ENCODE measurements around the gene NR2F1-AS1. TPM values are rescaled to one million over a fixed set of nuclear protein-coding genes. Genes with fewer than 3 reads are reported as not detected.

Gene NR2F1-AS1
- total RNA-seq, 2 donors from 2014 or later = not detected

DNA sequence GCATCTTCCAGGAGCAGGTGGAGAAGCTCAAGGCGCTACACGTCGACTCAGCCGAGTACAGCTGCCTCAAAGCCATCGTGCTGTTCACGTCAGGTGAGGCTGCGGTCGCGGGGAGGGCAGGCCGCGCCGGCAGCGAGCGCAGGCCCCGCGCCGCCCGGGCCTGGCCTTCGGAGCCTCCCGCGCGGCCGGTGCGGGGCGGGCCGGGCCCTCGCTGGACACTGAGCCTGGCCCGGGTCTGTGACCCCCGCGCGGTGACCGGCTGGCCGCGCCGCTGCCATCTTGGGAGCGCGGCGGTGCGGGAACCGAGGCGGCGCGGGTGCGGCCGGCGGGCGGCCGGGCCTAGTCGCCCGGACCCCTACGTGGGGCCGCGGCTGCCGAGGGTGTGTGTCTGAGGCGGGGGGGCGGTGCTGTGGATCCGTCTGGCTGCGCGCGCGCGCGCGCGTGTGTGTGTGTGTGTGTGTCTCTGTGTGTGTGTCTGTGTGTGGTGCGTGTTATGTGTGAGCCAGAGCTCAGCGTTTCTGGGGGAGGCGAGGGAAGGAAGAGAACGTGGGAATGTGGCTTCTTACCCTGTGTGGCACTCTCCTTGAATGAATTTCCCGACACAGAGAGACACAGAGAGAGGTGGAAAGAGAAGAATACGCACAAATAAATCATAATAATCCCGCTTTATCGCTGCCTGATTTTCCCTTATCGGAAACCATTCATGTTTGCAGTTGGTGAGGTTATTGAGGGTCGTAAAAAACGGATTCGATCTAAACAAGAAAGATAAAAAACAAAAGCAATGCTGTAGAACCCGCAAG is 7.5 kb upstream of the NR2F1-AS1 start:
- H3K36me3 Mint-ChIP-seq = peaks cover 11% of the 10 kb centered on the region
- H3K27me3 Mint-ChIP-seq = peaks cover 52 to 66% of the 10 kb centered on the region in 2 donors
- no peak overlapping the region for H3K27ac Mint-ChIP-seq
- ATAC-seq (peak; percentile 11 to 18), DNase-seq (ENCODE audit: low spot score) (no peak)
- H3K4me1 Mint-ChIP-seq (ENCODE audit: low read depth in 2 of 2) = peaks cover 15 to 20% of the 10 kb centered on the region in 2 donors
- no peaks in the 10 kb centered on the region for H3K9me3 Mint-ChIP-seq
- peak overlapping the region; percentile 41 for H3K4me3 Mint-ChIP-seq

DNA sequence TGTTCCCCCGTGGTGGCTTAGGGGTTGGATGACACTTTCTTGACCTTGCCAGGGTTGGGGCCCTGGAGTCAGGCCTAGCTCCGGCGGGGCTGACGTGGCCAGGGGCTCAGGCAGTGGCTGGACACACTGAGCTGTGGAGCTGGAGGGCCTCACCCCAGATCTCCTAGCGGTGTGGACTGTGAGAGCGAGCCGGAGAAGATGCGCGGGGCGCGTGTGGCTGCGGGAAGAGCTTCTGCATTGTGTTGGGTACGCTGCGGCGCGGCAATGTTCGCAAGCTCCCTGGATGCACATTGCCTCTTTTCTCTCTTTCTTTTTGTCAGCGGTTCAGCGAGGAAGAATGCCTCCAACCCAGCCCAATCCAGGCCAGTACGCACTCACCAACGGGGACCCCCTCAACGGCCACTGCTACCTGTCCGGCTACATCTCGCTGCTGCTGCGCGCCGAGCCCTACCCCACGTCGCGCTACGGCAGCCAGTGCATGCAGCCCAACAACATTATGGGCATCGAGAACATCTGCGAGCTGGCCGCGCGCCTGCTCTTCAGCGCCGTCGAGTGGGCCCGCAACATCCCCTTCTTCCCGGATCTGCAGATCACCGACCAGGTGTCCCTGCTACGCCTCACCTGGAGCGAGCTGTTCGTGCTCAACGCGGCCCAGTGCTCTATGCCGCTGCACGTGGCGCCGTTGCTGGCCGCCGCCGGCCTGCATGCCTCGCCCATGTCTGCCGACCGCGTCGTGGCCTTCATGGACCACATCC is 6.8 kb upstream of the NR2F1-AS1 start:
- DNase-seq (ENCODE audit: low spot score) (no peak), ATAC-seq (peak; percentile 2 to 16)
- Mint-ChIP-seq H3K4me1 (ENCODE audit: low read depth in 2 of 2) (peaks cover 15 to 19% of the 10 kb centered on the region in 2 donors), H3K9me3 (no peaks in the 10 kb centered on the region), H3K27ac (no peak overlapping the region), H3K36me3 (peaks cover 11% of the 10 kb centered on the region), H3K4me3 (no peak overlapping the region), H3K27me3 (peaks cover 46 to 58% of the 10 kb centered on the region in 2 donors)

DNA sequence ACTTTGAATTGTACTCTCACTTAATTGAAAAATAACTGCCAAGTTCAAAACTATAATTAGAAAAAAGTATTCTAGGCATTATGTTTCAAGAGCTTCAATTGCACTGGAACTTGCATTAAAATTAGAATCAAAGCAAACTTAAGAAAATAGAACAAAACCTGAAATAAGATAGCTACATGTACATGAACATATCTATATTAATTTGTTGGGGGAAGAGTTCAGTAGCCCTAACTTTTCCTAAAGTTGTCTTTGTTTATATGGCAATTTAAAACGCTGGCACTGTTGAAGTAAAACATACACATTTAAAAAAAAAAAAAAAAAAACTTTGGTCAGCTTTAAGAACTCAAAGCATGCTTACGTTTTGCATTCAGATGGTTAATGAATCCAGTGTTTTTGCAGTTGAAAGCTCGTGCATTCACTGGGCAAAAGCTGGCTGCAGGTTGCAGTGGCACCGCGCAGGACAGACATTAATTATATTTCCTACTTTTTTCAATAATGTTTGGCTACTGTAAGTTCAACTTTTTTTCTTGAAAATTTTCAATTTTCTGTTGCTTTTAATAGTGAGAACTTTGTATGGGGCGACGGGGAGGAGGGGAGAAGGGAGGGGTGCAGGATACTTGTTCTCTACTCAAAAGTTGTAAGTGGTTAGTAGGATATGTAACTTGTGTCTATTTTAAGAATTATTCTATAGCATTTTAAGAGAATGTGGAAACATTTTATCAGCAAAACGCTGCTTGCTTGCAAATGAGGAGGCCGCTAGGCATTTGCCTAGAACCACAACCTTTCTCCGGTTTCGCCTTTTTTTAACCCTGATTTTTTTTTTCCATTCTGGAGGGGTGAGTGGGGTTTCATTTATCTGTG is 5.9 kb upstream of the NR2F1-AS1 start:
- Mint-ChIP-seq H3K4me3 (no peak overlapping the region), H3K27ac (no peak overlapping the region), H3K36me3 (peaks cover 11% of the 10 kb centered on the region), H3K27me3 (peaks cover 40 to 50% of the 10 kb centered on the region in 2 donors), H3K9me3 (no peaks in the 10 kb centered on the region), H3K4me1 (ENCODE audit: low read depth in 2 of 2) (peaks cover 15 to 19% of the 10 kb centered on the region in 2 donors)
- ATAC-seq (no peak), DNase-seq (ENCODE audit: low spot score) (no peak)

DNA sequence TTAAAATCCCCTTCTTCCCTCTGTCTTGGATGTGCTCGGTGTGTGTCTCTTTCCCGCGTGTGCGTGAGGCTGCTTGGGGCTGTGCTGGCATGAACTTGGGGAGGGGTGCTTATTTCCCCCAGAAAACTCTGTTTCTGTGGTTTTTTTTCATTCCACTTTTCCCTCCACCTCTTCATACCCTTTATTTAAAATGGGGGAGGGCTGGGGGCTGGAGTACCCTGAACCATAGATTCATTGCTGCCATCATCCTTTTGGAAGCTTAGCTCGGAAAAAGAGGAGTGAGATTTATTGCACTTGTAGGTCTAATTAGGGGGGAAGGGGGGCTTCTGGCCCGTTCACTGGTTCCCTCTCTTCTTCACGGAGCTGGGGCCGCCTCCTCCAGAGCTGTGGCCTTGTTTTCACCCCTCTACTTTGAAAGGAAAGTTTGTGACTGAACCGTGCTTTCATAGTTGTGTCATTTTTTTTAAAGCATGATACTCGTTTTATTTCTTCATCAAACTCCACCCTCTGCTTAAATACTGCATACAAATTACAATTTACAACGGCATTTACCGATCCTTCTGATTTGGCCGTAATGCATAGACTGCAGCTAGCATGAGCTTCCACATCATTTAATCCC is 4.9 kb upstream of the NR2F1-AS1 start:
- no peak overlapping the region for H3K27ac Mint-ChIP-seq
- peaks cover 39 to 46% of the 10 kb centered on the region in 2 donors for H3K27me3 Mint-ChIP-seq
- peak overlapping the region; percentile 82 for H3K4me3 Mint-ChIP-seq
- ATAC-seq = no peak
- H3K36me3 Mint-ChIP-seq = peaks cover 11% of the 10 kb centered on the region
- H3K4me1 Mint-ChIP-seq (ENCODE audit: low read depth in 2 of 2) = peaks cover 18 to 21% of the 10 kb centered on the region in 2 donors
- no peak for DNase-seq (ENCODE audit: low spot score)
- H3K9me3 Mint-ChIP-seq = no peaks in the 10 kb centered on the region

DNA sequence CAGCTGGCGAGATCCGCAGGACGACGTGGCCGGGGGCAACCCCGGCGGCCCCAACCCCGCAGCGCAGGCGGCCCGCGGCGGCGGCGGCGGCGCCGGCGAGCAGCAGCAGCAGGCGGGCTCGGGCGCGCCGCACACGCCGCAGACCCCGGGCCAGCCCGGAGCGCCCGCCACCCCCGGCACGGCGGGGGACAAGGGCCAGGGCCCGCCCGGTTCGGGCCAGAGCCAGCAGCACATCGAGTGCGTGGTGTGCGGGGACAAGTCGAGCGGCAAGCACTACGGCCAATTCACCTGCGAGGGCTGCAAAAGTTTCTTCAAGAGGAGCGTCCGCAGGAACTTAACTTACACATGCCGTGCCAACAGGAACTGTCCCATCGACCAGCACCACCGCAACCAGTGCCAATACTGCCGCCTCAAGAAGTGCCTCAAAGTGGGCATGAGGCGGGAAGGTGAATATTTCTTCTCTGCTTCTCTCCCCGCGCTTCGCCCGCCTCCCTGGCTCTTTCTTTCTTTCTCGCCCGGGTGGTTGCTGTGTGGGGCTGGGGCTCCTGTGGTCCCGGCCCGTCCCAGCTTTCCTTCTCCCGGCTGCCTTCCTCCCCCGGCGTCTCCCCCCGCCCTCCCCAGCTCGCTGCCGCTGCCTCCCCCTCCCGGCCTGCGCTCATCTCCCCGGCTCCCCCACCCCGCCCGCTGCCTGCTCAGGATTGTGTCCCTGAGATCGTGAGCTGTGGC is 4.2 kb upstream of the NR2F1-AS1 start:
- Mint-ChIP-seq H3K4me3 (peak overlapping the region; percentile 82), H3K27me3 (peaks cover 43 to 50% of the 10 kb centered on the region in 2 donors), H3K27ac (no peak overlapping the region), H3K36me3 (peaks cover 11% of the 10 kb centered on the region), H3K4me1 (ENCODE audit: low read depth in 2 of 2) (peaks cover 24 to 27% of the 10 kb centered on the region in 2 donors), H3K9me3 (no peaks in the 10 kb centered on the region)
- ATAC-seq (peak in 1 of 2 donors; percentile 22), DNase-seq (ENCODE audit: low spot score) (no peak)

DNA sequence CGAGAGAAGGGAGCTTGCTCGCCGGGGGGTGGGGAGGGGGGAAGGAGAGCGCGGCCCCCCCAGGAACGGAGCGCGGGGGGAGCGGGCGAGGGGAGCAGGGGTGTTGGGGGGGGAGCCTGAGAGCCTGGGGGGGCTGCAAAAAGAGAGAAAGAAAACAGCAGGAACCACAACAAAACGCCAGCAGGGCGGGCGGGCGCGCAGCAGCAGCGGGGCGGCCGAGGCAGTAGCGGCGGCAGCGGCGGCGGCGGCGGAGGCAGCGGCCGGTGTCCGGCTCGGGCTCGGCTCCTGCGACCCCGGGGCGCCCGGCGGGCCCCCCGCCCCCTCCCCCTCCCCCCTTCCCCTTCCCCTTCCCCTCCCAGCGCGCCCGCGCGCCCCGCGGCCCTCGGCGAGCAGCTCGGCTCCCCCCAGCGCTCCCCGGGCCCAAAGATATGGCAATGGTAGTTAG is 3.6 kb upstream of the NR2F1-AS1 start:
- H3K4me3 Mint-ChIP-seq = peak overlapping the region; percentile 27

DNA sequence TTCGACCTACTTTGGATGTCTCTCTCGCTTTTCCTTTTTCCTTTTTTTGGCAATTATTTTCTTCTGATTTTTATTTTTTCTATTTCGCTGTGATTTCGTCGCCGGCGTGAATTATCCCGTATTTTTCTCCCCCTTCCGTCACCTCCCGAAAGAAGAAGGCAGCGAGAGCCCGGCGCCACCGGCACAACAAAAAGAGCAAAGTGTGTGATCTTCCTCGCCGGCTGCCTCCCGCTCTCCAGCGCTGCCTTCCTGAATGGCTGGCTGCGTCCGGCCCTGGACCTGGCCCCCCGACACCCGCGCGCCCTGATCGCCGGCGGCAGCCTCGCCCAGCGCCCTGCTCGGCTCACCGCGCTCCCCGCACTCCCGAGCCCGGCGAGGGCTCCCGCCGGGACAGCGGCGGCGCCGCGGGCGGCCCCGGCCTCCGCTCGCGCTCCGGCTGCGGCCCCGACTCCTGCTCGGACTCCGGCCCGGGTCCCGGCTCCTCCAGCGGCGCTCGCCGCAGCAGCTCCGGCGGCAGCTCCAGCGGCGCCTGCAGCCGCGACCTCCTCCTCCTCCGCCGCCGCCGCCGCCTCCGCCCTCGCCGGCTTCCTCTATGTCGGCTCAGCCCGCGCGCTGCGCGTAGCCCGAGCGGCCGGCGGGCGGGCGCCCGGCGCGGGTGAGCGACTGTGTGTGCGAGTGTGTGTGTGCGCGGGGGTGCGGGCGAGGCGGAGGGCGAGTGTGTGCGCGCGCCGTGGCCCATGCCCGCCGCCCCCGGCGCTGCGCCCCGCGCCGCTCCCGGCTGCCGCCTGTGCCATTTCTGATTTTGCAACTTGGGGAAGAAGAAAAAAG is 3.0 kb upstream of the NR2F1-AS1 start:
- peaks cover 11% of the 10 kb centered on the region for H3K36me3 Mint-ChIP-seq
- no peaks in the 10 kb centered on the region for H3K9me3 Mint-ChIP-seq
- DNase-seq (ENCODE audit: low spot score) (no peak), ATAC-seq (peak; percentile 52 to 70)
- H3K4me3 Mint-ChIP-seq = peak overlapping the region; percentile 27
- H3K27me3 Mint-ChIP-seq = peaks cover 33 to 39% of the 10 kb centered on the region in 2 donors
- H3K4me1 Mint-ChIP-seq (ENCODE audit: low read depth in 2 of 2) = peaks cover 25 to 26% of the 10 kb centered on the region in 2 donors
- H3K27ac Mint-ChIP-seq = no peak overlapping the region

More for the DNA sequence above, 3.6 kb upstream of the NR2F1-AS1 start:
- peaks cover 25 to 29% of the 10 kb centered on the region in 2 donors for H3K4me1 Mint-ChIP-seq (ENCODE audit: low read depth in 2 of 2)
- H3K27ac Mint-ChIP-seq = no peak overlapping the region
- ATAC-seq (no peak), DNase-seq (ENCODE audit: low spot score) (no peak)
- H3K9me3 Mint-ChIP-seq = no peaks in the 10 kb centered on the region
- peaks cover 40 to 46% of the 10 kb centered on the region in 2 donors for H3K27me3 Mint-ChIP-seq
- peaks cover 11% of the 10 kb centered on the region for H3K36me3 Mint-ChIP-seq

DNA sequence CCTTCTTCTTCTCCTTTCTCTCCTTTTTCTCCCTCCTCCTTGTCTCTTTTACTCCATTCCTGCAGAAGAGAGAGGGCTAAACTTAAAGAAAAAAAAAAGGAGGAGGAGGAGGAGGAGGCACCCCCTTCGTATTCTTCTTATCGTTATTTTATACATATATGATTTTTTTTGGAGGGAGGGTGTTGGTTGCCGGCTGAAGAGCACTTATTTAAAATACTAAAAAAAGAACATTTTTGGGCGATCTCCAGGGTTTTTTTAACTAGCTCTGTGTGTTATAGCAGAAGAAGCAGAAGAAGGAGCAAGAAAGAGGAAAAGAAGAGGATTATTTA is 2.4 kb upstream of the NR2F1-AS1 start:
- H3K27me3 Mint-ChIP-seq = peaks cover 31 to 37% of the 10 kb centered on the region in 2 donors
- H3K36me3 Mint-ChIP-seq = peaks cover 7% of the 10 kb centered on the region
- H3K4me3 Mint-ChIP-seq = no peak overlapping the region
- H3K9me3 Mint-ChIP-seq = no peaks in the 10 kb centered on the region
- DNase-seq (ENCODE audit: low spot score) (no peak), ATAC-seq (no peak)
- peaks cover 24 to 28% of the 10 kb centered on the region in 2 donors for H3K4me1 Mint-ChIP-seq (ENCODE audit: low read depth in 2 of 2)
- H3K27ac Mint-ChIP-seq = no peak overlapping the region

DNA sequence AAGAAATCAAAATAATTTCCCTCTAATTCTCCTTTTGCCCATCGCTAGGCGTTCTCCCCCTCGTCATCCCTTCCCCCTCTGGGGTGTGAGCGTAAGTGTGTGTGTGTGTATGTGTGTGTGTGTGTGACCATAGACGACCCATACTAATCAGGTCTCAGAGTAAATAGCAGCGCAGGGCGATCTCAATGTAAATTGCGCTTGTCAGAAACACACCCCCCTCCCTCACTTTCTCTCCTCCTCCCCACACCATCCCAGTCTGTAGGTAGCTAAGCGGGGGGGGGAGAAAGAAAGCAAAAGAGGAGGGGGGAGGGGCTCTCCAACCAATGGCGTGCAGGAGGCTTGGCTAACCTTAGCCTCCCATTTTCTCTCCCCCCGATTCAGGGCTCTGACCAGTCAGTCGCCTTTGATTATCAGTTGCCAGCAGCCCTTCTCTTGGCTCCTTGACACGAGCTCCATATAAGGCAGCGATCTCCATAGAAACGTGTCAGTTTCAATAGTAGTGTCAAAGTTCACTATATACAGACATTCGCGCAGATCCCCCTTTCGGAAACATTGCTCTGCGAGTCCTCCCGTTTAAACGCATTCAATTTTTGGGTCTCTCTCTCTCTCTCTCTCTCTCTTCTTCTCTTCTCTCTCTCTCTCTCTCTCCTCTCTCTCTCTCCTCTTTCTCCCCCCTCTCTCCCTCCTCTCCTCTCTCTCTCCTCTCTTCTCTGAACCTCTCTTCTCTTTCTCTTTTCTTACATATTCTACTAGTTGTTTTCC is 1.8 kb upstream of the NR2F1-AS1 start, which contains the start of gene NR2F1:
Gene NR2F1, plus strand, starts transcription at position 546 of the 762 bp plus-strand sequence. CDS start 1,802 bp downstream, outside the sequence.
- Mint-ChIP-seq H3K27ac (no peak within 1 kb of the TSS), H3K4me1 (ENCODE audit: low read depth in 2 of 2) (peaks cover 26 to 29% of the 10 kb centered on the region in 2 donors), H3K4me3 (no peak within 1 kb of the TSS), H3K36me3 (peaks cover 7% of the 10 kb centered on the region), H3K27me3 (peaks cover 33 to 39% of the 10 kb centered on the region in 2 donors), H3K9me3 (no peaks in the 10 kb centered on the region)
- ATAC-seq (no peak), DNase-seq (ENCODE audit: low spot score) (no peak)

DNA sequence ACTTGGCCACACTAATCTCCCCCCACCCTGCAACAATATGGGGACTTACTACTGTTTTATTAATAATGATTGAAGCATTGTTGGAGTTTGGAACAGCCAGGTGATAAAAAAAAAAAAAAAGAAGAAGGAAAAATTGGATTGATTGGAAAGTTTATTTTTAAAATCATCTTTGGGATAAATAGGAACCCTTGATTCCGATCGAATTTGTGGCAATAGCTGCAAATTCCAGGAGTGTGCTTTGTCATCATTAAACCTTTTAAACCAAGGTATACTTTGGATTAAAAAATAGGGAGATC is 1.1 kb upstream of the NR2F1-AS1 start:
- H3K4me3 Mint-ChIP-seq = no peak overlapping the region
- H3K36me3 Mint-ChIP-seq = peaks cover 7% of the 10 kb centered on the region
- DNase-seq (ENCODE audit: low spot score) (no peak), ATAC-seq (no peak)
- no peak overlapping the region for H3K27ac Mint-ChIP-seq
- peaks cover 22 to 27% of the 10 kb centered on the region in 2 donors for H3K4me1 Mint-ChIP-seq (ENCODE audit: low read depth in 2 of 2)
- no peaks in the 10 kb centered on the region for H3K9me3 Mint-ChIP-seq
- H3K27me3 Mint-ChIP-seq = peaks cover 32 to 39% of the 10 kb centered on the region in 2 donors

DNA sequence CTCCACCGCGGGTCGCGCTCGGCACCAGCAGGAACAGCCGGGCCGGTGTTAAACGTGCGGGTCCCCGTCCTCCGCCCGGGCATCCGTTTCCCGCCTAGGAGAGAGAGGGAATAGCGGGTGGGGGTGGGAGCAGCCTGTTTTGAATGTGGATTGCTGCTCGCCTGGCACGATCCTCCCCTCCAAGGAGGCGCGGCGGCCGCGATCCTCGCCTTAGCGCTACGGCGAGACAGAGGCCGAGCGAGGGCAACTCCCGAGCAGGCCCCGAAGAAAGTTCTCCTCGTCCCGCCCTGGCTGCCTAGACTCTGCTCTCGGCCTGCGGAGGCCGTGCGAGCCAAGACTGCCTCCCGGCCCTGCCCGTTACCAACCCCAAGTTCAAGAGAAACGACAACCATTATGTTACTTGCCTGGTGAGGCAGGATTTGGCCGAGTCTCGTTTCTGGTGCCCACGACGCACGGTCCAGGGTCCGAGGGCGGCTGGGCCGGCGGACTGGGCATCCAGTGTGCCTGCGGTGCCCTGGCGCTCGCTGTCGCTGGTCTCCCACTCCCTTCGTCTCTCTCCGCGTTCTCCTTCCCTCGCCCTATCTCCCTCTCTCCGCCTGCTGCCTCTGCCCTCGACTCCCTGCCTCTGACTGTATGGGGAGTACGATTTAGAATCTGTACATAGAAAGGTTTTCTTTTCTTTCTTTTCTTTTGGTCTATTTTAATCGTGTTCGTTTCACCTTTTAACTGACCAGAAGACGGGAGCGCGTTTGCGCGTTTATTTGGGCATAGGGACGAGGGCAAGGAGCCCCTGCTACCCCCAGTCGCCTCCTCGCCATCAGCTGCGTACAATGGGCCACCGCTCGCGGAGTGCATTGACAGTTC is 724 bp downstream of the NR2F1-AS1 start:
- peaks cover 34 to 44% of the 10 kb centered on the region in 2 donors for H3K27me3 Mint-ChIP-seq
- H3K36me3 Mint-ChIP-seq = no peaks in the 10 kb centered on the region
- H3K9me3 Mint-ChIP-seq = no peaks in the 10 kb centered on the region
- no peak overlapping the region for H3K4me3 Mint-ChIP-seq
- ATAC-seq (peak; percentile 11 to 24), DNase-seq (ENCODE audit: low spot score) (no peak)
- no peak overlapping the region for H3K27ac Mint-ChIP-seq
- peaks cover 18 to 19% of the 10 kb centered on the region in 2 donors for H3K4me1 Mint-ChIP-seq (ENCODE audit: low read depth in 2 of 2)
